Hematopoietic multipotent progenitor cell treated with erythropoietin and hydrocortisone succinate and interleukin-3 and kit ligand, for 15 days (in vitro differentiated cells): Measurements from ENCODE around the gene KIAA1328.
"Not testable (repeated sequence)": the region's sequence is repeated elsewhere in the genome, so short reads cannot be mapped to it uniquely, and the experiment has no call there.

ENCODE experiments used
- DNase-seq: peaks from one replicate; pipeline ENCODE4 v3.0.0-alpha.2; 2015; ENCODE audit warnings: low spot score

The KIAA1328 gene

GRCh38 chr18:36887864-36888263 is 58.9 kb downstream of the KIAA1328 start:
- no peak for DNase-seq

GRCh38 chr18:36888778-36889177 is 59.9 kb downstream of the KIAA1328 start:
- DNase-seq, result no peak

GRCh38 chr18:36889321-36889720 is 60.4 kb downstream of the KIAA1328 start:
- DNase-seq, result no peak

GRCh38 chr18:36889742-36890141 is 60.8 kb downstream of the KIAA1328 start:
- DNase-seq, result no peak

GRCh38 chr18:36890598-36890997 is 61.7 kb downstream of the KIAA1328 start:
- DNase-seq, result no peak

GRCh38 chr18:36893227-36893626 is 64.3 kb downstream of the KIAA1328 start:
- no peak for DNase-seq

GRCh38 chr18:36895606-36896005 is 66.7 kb downstream of the KIAA1328 start:
- DNase-seq, result no peak

- DNase-seq, result no peak
Measured at GRCh38 chr18:36897253-36897652, 68.3 kb downstream of the KIAA1328 start.

GRCh38 chr18:36899289-36899688 is 70.4 kb downstream of the KIAA1328 start:
- peak; percentile 68 for DNase-seq

GRCh38 chr18:36900466-36900865 is 71.5 kb downstream of the KIAA1328 start:
- DNase-seq, result no peak

GRCh38 chr18:36901277-36901701 is 72.4 kb downstream of the KIAA1328 start:
- no peak for DNase-seq

- no peak for DNase-seq
Measured at GRCh38 chr18:36903215-36903928, 74.4 kb downstream of the KIAA1328 start.

- DNase-seq, result no peak
Measured at GRCh38 chr18:36905571-36905970, 76.6 kb downstream of the KIAA1328 start.

- not testable (repeated sequence) for DNase-seq
Measured at GRCh38 chr18:36909282-36909681, 80.4 kb downstream of the KIAA1328 start.

- DNase-seq, result no peak
Measured at GRCh38 chr18:36912887-36913286, 84.0 kb downstream of the KIAA1328 start.

- no peak for DNase-seq
Measured at GRCh38 chr18:36917907-36918306, 89.0 kb downstream of the KIAA1328 start.

GRCh38 chr18:36929601-36930000 is 100.7 kb downstream of the KIAA1328 start:
- no peak for DNase-seq

GRCh38 chr18:36931106-36931505 is 102.2 kb downstream of the KIAA1328 start:
- no peak for DNase-seq

GRCh38 chr18:36933552-36933951 is 104.6 kb downstream of the KIAA1328 start:
- DNase-seq, result no peak

GRCh38 chr18:36934884-36935283 is 106.0 kb downstream of the KIAA1328 start:
- no peak for DNase-seq

- peak; percentile 63 for DNase-seq
Measured at GRCh38 chr18:36942264-36942663, 113.3 kb downstream of the KIAA1328 start.

GRCh38 chr18:36947820-36948348 is 119.0 kb downstream of the KIAA1328 start:
- no peak for DNase-seq

GRCh38 chr18:36950282-36950681 is 121.4 kb downstream of the KIAA1328 start:
- peak; percentile 53 for DNase-seq

- no peak for DNase-seq
Measured at GRCh38 chr18:36950960-36951359, 122.0 kb downstream of the KIAA1328 start.
